Smooth muscle cell of the coronary artery (primary cell): ENCODE data around the gene PCDHB4. TPM values are rescaled to one million over a fixed set of nuclear protein-coding genes. Genes with fewer than 3 reads are reported as not detected.

Experiments
- total RNA-seq: library from RNA; depleted of rRNA; stranded (reverse); fragments of >200 nt; gene quantifications from 2 replicates; pipeline ENCODE4 v1.2.3, GENCODE V29; 2014; ENCODE audit warnings: low replicate concordance

PCDHB4 gene
- total RNA-seq: 0.08 and 0.23 TPM in 2 replicates

DNA sequence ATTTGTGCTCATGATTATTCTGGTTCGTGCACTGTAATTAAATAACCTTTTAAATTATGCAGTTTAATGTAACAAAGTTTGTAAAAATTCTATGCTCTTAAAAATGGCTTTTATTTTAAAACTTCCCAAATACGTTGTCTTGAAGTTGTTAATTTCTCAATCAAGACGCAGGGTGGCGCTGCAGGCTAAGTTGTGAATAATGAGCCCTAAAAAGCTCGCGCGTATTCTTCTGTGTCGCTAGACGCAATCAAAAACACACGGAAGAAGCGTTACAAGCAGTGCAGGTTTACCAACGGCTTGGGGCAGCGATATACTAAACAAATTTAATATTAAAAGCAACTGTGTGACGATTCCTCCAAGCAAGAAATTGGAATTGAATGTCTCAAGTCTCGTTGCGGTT lies at the start of gene PCDHB4:
Gene PCDHB4, plus strand, starts transcription at position 256 of the 400 bp plus-strand sequence. CDS start 181 bp downstream, outside the sequence.

DNA sequence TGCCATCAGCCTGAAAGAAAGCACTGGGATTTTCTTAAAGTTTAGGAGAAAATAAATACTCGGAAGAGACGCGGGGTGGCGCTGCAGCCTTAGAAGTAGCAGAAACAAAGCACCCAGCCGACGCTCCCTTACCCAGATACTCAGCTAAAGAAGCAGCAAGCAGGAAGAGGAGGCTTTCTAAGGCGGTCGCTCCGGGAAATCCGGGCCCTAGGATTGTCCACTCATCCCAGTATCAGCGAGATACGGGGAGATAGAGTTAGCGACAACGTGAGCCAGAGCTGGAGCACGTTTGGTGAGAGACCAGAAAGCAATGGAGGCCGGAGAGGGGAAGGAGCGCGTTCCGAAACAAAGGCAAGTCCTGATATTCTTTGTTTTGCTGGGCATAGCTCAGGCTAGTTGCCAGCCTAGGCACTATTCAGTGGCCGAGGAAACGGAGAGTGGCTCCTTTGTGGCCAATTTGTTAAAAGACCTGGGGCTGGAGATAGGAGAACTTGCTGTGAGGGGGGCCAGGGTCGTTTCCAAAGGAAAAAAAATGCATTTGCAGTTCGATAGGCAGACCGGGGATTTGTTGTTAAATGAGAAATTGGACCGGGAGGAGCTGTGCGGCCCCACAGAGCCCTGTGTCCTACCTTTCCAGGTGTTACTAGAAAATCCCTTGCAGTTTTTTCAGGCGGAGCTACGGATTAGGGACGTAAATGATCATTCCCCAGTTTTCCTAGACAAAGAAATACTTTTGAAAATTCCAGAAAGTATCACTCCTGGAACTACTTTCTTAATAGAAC lies 26.9 kb upstream of the PCDHB4 start, which contains the start of gene PCDHB2:
Gene PCDHB2, plus strand, starts transcription at position 135 of the 782 bp plus-strand sequence. Its CDS starts 176 bp downstream, at position 311.

DNA sequence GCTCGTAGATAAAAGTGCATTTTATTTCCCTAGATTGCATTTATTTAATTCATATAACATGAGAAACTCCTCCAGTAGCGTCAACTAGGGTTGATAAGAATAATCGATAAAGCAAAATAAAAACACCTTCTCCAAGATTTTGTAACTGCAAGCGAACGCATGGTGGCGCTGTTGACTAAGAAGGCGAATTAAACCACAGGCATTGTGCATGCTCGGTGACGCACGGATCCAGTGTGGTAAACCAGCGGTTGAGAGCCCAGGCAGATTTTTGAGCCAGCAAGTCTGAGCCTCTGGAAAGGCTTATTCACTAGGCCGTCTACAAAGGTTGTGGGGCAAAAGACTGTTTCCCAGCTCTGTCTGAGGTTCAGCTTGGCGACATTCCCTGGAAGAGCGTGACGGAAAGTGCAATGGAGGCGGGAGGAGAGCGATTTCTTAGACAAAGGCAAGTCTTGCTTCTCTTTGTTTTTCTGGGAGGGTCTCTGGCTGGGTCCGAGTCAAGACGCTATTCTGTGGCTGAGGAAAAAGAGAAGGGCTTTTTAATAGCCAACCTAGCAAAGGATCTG lies 21.3 kb upstream of the PCDHB4 start, which contains the start of gene PCDHB3:
Gene PCDHB3, plus strand, starts transcription at position 231 of the 563 bp plus-strand sequence. Its CDS starts 177 bp downstream, at position 408.

GRCh38 chr5:141135030-141135717 lies 13.6 kb downstream of the PCDHB4 start, which contains the start of gene PCDHB5:
Gene PCDHB5, plus strand, starts transcription at chr5:141135206. Its CDS starts 229 bp downstream, at chr5:141135435.

GRCh38 chr5:141149812-141150211 lies 28.2 kb downstream of the PCDHB4 start, which contains the start of gene PCDHB6:
Gene PCDHB6, plus strand, starts transcription at chr5:141150057. Its CDS starts 201 bp downstream, at chr5:141150258.

DNA sequence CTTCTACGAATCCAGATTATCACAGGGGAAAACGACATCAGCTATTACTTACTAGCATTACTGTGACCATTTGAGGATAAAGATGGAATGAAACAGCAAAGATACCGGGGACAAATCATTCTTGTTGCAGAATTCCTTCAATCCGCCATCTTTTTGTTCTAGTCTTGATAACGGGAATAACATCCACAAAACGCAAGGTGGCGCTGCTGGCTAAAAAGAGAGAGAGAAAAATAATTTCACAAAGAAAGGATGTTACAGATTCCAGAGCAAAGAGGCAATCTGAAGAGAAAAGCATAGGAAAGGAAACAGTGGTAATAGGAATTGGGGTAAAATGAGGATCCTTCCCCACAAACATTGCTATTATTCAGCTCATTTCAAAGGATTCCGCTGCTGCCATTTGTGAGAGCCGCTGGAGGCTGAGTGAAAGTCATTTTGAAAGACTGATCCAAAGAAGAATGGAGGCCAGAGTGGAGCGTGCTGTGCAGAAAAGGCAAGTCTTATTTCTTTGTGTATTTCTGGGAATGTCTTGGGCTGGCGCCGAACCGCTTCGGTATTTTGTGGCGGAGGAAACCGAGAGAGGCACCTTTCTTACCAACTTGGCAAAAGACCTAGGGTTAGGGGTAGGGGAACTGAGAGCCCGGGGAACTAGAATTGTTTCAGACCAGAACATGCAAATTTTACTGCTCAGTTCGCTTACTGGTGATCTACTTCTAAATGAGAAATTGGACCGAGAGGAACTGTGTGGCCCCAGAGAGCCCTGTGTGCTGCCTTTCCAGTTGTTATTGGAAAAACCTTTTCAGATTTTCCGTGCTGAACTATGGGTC lies 51.0 kb downstream of the PCDHB4 start, which contains the start of gene PCDHB7:
Gene PCDHB7, plus strand, starts transcription at position 264 of the 824 bp plus-strand sequence. Its CDS starts 192 bp downstream, at position 456.

Other genes starting within 250 kb of the PCDHB4 start
- 0.15 and 0.59 TPM in 2 replicates for gene PCDHA12, start 246.5 kb upstream of the PCDHB4 start, total RNA-seq
- 0.08 and 0.59 TPM in 2 replicates for gene PCDHA13, start 239.7 kb upstream of the PCDHB4 start, total RNA-seq
- gene PCDHAC1, start 195.5 kb upstream of the PCDHB4 start, total RNA-seq: under 0.01 and 0.35 TPM in 2 replicates
- gene PCDHAC2, start 155.3 kb upstream of the PCDHB4 start, total RNA-seq: 0.15 and 2.3 TPM in 2 replicates
- gene PCDHB1, start 70.4 kb upstream of the PCDHB4 start, total RNA-seq: not detected in 2 replicates
- gene PCDHB2, start 27.2 kb upstream of the PCDHB4 start, total RNA-seq: 1.1 and 3.7 TPM in 2 replicates
- gene PCDHB3, start 21.3 kb upstream of the PCDHB4 start, total RNA-seq: 0.15 and 1.1 TPM in 2 replicates
- gene PCDHB5, start 13.4 kb downstream of the PCDHB4 start, total RNA-seq: 2.3 and 3.7 TPM in 2 replicates
- gene PCDHB6, start 28.2 kb downstream of the PCDHB4 start, total RNA-seq: 0.08 TPM in 1 of 2 replicates, not detected in the other
- gene PCDHB7, start 50.8 kb downstream of the PCDHB4 start, total RNA-seq: 0.30 and 0.47 TPM in 2 replicates
- 0.23 and 0.35 TPM in 2 replicates for gene PCDHB8, start 56.0 kb downstream of the PCDHB4 start, total RNA-seq
- 0.23 and 0.70 TPM in 2 replicates for gene PCDHB16, start 60.6 kb downstream of the PCDHB4 start, total RNA-seq
- gene PCDHB9, start 65.3 kb downstream of the PCDHB4 start, total RNA-seq: 0.12 and 0.30 TPM in 2 replicates
- gene PCDHB10, start 70.5 kb downstream of the PCDHB4 start, total RNA-seq: 0.59 and 0.68 TPM in 2 replicates
- 0.38 and 0.70 TPM in 2 replicates for gene PCDHB11, start 77.8 kb downstream of the PCDHB4 start, total RNA-seq
- gene PCDHB12, start 86.9 kb downstream of the PCDHB4 start, total RNA-seq: 0.15 and 0.23 TPM in 2 replicates
- gene PCDHB13, start 92.1 kb downstream of the PCDHB4 start, total RNA-seq: 0.59 and 0.75 TPM in 2 replicates
- 0.59 and 2.1 TPM in 2 replicates for gene PCDHB14, start 101.5 kb downstream of the PCDHB4 start, total RNA-seq
- gene PCDHB15, start 123.6 kb downstream of the PCDHB4 start, total RNA-seq: 0.70 and 1.2 TPM in 2 replicates
- gene SLC25A2, start 182.2 kb downstream of the PCDHB4 start, total RNA-seq: 0.23 TPM in 1 of 2 replicates, not detected in the other
- gene TAF7, start 199.0 kb downstream of the PCDHB4 start, total RNA-seq: 69.5 and 80.4 TPM in 2 replicates
- 0.75 and 1.3 TPM in 2 replicates for gene PCDHGA1, start 208.7 kb downstream of the PCDHB4 start, total RNA-seq
- gene PCDHGA2, start 216.9 kb downstream of the PCDHB4 start, total RNA-seq: 1.2 and 1.7 TPM in 2 replicates
- 0.23 and 0.98 TPM in 2 replicates for gene PCDHGA3, start 222.0 kb downstream of the PCDHB4 start, total RNA-seq
- gene PCDHGB1, start 228.3 kb downstream of the PCDHB4 start, total RNA-seq: 1.5 and 2.4 TPM in 2 replicates
- gene PCDHGA4, start 233.2 kb downstream of the PCDHB4 start, total RNA-seq: 3.2 and 4.4 TPM in 2 replicates
- 1.6 and 2.0 TPM in 2 replicates for gene PCDHGB2, start 238.2 kb downstream of the PCDHB4 start, total RNA-seq
- gene PCDHGA5, start 242.3 kb downstream of the PCDHB4 start, total RNA-seq: 0.98 and 1.3 TPM in 2 replicates
- 3.5 and 5.6 TPM in 2 replicates for gene PCDHGB3, start 248.4 kb downstream of the PCDHB4 start, total RNA-seq